GM18505 (cell line): ENCODE data around the gene DDHD1.
A peak's percentile ranks its signal among the peaks of the same experiment; 100 is the strongest.
"Not testable (repeated sequence)": the region's sequence is repeated elsewhere in the genome, so short reads cannot be mapped to it uniquely, and the experiment has no call there.

Source experiments
- ATAC-seq: cut with Tn5 transposase; IDR thresholded peaks from one replicate; pipeline ENCODE4 v1.9.1; 2021; ENCODE audit not compliant: unreplicated experiment
- POLR2A ChIP-seq: IDR thresholded peaks from 4 replicates; pipeline ENCODE4 v1.6.1; 2011; ENCODE audit warnings: borderline replicate concordance; ENCODE audit not compliant: insufficient read depth, insufficient read length; ENCODE audit errors: extremely low read depth

The DDHD1 gene

DNA sequence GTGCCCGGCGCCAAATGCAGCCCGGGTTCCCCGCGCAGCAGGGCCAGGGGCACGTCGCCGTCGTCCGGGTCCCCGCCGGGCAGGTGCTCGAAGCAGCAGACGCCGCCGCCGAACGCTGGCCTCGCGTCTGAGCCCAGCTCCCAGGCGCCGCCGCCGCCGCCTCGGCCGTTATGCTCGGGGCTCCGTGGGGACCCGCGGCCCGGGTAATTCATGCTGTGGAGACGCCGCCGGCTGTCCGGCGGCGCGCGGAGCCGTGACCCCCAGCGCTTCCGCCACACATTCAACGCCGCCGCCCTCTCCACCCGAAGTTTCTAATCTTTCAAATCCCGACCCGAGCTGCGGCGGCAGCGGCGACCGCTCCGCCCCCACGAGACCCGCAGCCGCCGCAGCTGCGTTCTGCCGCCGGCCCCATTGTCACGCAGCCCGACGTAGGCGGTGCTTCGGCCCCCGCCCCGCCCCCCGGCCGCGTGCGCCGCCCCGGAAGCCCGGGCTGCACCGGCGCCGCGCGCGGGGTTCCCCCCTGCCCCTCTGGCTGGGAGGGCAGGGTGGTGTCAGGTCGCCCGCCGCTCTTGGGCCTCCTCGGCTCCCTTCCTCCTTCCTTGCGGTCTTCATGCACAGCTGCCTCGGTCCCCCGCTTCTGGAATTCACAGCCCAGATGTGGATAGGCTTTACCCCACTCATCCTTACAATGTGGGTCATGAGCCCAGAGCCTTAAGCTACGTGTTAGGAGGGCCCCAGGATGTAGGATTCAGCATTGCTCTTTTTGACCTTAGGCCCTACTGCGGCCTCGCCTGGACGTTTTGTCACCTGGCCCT, at the start of gene DDHD1:
TSS of gene DDHD1 (minus strand) at position 437 of the 815 bp plus-strand sequence. CDS start at position 212, 225 bp downstream.
- peak; percentile 84 for TF ChIP-seq POLR2A
- peak; percentile 77 for ATAC-seq

DNA sequence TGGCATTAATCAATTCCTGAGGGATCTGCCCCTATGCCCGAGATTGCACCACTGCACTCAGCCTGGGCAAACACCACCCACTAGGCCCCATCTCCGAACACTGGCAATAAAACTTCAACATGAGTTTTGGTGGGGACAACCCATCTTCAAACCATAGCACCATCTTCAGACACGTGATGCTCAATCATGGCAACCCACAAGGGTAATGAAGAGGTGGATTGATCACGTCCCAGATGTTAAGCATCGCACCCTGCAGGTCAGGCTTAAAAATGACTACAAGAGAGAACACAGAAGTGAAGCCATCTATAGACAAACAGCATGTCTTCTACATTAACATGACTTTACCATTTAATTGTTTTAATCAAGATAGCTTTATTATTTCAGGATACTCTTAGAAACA, 42.8 kb upstream of the DDHD1 start:
- ATAC-seq: no peak
- TF ChIP-seq POLR2A: no peak

DNA sequence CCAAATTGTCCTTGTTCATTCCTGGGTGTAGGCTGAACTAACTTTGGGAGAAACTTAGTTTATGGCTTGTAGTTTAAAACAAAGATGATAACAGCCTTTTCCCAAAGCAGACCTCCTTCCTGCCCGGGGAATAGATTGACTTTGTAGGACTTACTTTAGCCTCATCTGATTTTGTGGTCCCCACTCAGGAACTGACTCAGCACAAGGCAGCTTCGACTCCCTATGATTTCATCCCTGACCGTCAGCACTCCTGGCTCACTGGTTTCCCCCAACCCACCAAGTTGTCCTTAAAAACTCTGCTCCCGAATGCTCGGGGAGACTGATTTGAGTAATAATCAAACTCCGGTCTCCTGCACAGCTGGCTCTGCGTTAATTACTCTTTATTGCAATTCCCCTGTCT, 40.1 kb upstream of the DDHD1 start:
- no peak for ATAC-seq
- no peak for TF ChIP-seq POLR2A

DNA sequence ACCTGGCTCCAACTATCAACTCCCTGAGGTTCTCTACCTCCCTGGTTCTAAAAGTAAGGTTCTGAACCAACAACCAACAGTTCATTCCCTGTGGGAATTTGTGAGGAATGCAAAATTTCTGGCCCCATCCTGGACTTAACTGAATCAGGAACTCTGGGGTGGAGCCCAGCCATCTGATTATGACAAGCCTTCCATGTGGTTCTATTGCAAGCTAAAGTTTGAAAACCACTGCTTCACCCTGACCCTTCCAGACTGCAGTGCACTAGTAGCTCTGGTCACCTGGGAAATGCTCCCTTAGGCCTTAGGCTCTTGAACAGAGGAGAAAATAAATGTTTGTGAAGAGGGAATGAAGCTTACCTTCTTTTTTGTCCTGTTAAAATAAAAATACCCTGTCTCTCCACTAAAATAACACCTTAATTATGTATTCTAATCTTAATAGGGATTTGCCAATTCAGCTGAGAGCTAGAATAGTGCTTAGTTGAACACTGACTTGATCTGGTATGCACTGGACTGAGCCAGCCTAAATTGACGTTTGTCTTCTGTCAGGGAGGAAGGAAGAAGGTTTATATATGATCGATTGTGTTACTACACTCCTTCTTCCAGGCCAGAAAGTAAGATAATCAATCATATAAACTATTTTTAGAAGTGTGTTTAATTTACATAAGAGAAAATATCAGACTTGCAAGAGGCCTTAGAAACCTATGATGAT, 39.1 kb upstream of the DDHD1 start:
- ATAC-seq: no peak
- no peak for TF ChIP-seq POLR2A

DNA sequence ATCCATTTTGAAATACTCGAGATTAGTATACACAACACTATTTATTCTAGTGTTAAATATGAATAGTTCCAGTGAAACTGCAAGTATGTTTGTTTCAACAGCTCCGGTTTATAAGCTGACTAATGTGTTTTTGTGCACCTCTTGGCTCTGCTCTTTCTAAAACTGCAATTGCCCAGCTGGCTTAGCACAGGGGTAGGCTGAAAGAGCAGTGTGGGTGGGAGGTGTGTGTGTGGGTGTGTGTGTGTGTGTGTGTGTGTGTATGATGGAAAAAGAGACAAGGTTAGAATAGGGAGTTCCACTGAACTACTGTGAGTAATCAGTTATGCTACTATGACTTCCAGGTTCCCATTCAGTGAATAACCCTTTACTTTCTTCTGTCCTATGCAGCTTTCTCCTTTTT, 37.8 kb upstream of the DDHD1 start:
- ATAC-seq: no peak

DNA sequence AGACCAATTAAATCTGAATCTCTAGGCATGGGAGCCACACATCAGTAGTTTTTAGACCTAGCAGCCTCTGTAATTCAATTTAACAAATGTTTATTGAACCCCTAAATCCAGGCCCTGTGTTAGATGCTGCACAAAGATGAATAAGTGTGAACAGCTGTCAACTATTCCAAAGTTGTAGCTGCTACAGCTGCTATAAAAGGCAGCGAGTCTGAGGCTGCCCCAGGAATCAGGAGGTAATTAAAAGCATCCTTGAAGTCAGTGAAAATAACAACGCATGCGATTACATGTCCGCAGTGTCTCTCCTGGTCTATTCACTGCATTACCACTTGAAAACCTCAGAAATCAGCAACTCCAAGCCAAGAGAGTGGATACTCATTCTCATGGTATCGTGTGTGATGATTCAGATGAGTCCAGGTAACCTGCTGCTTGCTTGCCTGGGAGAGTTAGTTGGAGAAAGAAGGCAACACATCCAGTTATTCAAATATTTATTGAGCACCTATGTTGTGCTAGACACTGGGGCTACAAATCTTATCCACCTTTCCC, 34.9 kb upstream of the DDHD1 start:
- ATAC-seq: no peak
- TF ChIP-seq POLR2A: no peak

More for the DNA sequence above, 37.8 kb upstream of the DDHD1 start:
- no peak for TF ChIP-seq POLR2A

DNA sequence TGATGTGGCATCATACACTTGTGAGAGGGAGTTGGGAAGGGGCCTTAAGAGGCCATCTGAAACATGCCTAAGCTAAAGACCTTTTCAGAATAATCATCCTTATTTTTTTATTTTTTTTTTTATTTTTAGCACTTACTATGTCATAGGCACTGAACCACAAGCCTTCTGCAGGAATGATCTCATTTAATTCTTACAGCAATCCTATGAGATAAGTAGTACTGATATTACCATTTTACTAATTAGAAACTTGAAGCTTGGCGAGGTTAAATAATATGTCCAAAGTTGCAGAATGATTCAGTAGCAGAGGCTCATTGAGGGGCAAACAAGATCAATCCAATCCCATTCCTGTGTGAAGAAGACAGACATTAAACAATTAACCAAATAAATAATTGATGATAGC, 33.4 kb upstream of the DDHD1 start:
- ATAC-seq: no peak
- no peak for TF ChIP-seq POLR2A

DNA sequence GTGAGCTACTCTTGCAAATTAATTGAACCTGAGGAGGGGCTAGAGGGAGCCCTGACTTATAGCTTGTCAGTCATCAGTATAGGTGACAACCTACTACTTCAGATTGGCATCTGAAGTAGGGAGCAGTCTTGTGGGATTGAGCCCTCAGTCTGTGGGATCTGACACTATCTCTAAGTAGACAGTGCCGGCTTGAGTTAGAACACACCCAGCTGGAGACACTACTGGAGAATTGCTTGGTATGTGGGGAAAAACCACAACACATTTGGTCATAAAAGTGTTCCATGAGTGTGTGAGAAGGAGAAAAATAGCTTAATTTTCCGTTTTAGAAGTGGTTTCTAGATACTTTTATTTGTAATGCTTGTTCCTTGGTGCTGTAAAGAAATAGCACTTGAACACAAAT, 30.5 kb upstream of the DDHD1 start:
- ATAC-seq: no peak

DNA sequence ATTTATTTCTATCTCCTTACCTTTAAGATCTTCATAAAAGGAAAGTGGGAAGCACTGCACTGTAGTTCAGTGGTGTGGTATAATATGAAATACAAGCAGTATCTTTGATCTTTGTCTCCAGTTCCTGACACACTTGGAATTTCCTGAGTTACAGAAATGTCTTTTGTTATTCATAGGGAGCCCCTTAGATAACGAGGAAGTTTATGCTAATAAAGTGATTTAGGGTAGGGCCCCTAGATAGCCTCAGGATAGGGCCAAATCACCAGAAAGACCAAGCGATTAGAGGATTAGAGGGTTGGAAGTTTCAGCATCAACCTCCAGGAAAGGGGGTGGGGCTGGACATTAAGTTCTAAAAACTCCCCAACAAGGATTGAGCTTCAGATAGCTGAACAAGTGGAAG, 29.9 kb upstream of the DDHD1 start:
- ATAC-seq: no peak
- no peak for TF ChIP-seq POLR2A

More for the DNA sequence above, 30.5 kb upstream of the DDHD1 start:
- TF ChIP-seq POLR2A: no peak

DNA sequence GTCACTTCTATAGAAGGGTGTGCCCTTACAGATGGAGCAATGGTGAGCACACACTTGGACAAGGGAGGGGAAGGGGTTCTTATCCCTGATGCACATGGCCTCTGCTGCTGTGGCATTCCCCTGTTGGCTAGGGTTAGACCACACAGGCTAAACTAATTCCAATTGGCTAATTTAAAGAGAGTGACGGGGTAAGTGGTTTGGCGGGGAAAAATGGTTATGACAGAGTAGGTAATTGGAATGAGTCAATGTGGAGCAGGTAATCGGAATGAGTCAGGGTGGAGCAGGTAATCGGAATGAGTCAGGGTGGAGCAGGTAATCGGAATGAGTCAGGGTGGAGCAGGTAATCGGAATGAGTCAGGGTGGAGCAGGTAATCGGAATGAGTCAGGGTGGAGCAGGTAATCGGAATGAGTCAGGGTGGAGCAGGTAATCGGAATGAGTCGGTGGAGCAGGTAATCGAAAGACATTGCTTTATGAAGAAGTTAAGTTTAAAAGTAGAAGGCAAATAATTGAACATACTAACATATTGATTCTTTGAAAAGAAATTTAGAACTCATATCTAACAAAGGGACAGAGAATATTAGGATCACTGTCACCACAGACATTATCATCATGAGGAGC, 28.4 kb upstream of the DDHD1 start:
- ATAC-seq: not testable (repeated sequence)

DNA sequence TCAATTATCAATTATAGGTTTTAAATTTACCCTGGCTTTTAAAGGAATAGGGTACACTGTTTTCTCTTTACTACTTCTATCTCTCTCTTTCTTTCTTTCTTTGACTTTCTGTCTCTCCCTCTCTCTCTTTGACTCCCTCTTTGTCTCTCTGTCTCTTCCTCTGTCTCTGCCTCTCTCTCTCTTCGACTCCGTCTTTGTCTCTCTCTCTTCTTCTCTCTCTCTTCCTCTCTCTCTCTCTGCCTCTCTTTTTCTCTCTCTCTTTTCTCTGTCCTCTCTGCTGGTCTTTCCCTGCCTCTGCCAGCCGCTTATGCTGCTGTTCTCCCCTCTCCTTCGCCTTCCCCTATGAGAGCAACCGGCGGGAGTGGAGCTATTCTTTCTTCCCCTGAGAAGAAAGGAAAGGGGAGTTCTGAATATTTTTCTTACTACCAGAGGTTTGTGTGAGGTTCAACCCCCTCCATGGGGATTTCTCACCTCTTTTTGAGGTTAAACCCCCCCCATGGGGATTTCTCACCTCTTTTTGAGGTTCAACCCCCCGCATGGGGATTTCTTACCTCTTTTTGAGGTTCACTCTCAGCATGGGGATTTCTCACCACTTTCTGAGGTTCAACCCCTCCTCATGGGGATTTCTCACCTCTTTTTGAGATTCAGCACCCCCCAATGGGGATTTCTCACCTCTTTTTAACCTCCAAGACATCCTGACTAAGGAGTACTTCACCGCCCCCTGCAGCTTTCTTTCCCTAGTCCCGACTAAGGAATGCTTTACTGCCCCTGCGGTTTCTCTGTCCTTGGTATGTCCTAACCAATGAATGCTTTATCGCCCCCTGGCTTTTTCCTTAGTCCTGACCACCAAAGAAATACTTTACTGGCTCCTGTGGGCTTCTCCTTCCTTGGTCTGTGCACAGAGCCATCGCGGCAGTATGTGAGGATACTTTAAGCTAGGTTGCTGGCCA, 27.4 kb upstream of the DDHD1 start:
- no peak for TF ChIP-seq POLR2A
- ATAC-seq: no peak

DNA sequence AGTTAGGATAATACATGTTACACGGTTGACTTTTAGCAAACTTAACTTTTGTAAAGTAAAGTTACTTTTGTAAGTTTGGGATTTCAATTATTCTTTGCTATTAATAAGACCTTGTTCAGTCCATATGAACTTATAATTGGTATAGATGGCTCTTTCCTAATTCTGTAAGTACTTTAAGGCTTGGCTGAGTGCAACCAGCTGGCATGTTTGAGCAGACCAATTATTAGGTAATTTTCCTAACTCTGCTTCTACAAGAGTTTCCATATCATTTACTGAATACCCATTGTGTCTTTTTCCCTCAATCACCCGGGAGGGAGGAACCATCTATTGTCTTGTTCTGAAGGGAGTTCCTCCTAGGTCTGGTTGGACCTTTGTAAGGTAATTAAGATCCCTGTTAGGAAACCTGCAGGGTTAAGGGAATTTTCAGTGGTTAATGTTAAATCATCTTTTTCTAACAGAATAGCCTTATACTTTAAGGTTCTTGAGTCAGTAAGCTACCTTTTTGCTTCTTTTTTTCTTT, 26.4 kb upstream of the DDHD1 start:
- not testable (repeated sequence) for ATAC-seq
